GM12872 (cell line): ENCODE results near the gene GIMD1.

ENCODE experiments used
- TF ChIP-seq, protein P1 (sequence below): IDR thresholded peaks from 3 replicates; pipeline ENCODE4 v1.5.1; 2011; ENCODE audit warnings: low read depth, mild to moderate bottlenecking, low read length, moderate library complexity; ENCODE audit not compliant: insufficient read depth

Gene GIMD1

DNA sequence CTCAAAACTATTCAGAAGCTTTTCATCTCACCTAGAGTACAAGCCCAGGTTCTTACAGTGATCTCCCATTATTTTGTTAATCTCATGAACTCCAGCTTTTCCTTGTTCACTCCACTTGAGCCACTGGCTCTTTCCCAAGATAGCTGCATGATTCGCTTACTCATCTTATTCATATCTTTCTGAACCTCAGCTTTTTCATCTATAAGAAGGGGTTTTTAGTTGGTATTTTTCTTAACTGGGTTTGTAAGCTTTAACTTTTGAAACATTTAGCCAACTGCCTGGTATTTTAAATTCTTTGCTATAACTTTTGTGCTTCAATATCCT lies 24.0 kb downstream of the GIMD1 start:
- TF ChIP-seq, protein P1, sequence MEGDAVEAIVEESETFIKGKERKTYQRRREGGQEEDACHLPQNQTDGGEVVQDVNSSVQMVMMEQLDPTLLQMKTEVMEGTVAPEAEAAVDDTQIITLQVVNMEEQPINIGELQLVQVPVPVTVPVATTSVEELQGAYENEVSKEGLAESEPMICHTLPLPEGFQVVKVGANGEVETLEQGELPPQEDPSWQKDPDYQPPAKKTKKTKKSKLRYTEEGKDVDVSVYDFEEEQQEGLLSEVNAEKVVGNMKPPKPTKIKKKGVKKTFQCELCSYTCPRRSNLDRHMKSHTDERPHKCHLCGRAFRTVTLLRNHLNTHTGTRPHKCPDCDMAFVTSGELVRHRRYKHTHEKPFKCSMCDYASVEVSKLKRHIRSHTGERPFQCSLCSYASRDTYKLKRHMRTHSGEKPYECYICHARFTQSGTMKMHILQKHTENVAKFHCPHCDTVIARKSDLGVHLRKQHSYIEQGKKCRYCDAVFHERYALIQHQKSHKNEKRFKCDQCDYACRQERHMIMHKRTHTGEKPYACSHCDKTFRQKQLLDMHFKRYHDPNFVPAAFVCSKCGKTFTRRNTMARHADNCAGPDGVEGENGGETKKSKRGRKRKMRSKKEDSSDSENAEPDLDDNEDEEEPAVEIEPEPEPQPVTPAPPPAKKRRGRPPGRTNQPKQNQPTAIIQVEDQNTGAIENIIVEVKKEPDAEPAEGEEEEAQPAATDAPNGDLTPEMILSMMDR, result no peak

DNA sequence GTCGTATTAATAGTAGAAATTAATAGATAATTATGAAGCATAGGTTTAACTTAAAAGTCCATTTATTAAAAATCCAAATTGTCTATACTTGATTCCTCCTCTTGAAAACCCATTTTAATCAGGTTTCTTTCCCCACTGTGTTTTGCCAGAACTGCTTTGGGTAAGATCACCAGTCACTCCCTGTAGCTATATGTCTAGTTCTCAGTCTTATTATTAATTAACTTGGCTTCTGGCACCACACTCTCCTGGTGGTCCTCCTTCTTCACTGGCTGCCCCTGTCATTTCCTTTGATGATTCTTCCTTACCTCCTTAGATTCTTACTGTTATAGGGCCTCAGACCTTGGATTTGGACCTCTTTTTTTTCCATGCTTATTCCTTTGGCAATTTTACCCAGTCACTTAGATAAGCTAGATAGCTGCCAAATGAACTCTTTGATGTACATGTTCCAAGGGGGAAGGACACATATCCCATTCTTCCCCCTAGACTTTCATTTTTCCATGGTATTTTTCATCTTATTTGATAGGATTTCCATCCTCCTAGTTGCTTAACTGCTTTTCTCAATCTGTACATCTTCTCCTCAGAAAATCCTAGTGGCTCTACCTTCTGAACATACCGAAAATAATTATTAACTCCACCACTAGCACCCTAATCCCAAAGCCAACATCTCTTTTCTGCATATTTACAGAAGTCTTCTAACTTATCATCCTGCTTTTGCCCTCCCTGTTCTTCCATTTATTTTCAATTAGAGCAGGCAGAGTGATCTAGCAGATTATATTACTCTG lies 24.5 kb downstream of the GIMD1 start:
- TF ChIP-seq, protein P1, result no peak

DNA sequence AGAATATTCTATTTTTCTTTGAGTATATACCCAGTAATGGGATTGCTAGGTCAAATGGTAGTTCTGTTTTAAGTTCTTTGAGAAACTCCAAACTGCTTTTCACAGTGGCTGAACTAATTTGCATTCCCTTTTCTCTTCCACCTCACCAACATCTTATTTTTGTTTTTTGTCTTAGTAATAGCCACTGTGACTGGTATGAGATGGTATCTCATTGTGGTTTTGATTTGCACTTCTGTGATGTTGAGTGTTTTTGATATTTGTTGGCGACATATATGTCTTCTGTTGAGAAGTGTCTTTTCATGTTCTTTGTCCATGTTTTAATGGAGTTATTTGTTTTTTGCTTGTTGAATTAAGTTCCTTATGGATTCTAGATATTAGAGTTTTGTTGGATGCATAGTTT lies 27.8 kb downstream of the GIMD1 start:
- TF ChIP-seq, protein P1, result no peak

DNA sequence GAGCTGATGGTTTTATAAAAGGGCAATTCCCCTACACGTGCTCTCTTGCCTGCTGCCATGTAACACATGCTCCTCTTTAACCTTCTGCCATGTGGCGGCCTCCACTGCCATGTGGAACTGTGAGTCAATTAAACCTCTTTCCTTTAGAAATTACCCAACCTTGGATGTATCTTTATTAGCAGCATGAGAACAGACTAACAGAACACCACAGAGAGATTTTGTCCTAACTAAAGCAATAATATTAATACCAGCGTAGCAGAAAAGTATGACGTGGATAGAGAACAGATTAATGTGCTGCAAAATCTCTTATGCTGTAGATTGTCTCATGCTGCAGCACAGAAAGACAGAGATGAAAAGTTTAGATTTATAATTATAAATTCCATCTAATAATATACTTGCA lies 29.1 kb downstream of the GIMD1 start:
- TF ChIP-seq, protein P1, result no peak

DNA sequence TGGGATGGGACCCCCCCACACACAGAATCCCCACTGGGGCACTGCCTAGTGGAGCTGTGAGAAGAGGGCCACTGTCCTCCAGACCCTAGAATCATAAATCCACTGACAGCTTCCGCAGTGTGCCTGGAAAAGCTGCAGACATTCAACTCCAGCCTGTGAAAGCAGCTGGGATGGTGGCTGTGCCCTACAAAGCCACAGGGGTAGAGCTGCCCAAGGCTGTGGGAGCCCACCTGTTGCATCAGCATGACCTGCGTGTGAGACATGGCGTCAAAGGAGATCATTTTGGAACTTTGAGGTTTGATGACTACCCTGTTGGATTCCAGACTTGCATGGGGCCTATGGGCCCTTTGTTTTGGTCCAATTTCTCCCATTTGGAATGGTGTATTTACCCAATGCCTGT lies 29.9 kb downstream of the GIMD1 start:
- TF ChIP-seq, protein P1, result no peak

DNA sequence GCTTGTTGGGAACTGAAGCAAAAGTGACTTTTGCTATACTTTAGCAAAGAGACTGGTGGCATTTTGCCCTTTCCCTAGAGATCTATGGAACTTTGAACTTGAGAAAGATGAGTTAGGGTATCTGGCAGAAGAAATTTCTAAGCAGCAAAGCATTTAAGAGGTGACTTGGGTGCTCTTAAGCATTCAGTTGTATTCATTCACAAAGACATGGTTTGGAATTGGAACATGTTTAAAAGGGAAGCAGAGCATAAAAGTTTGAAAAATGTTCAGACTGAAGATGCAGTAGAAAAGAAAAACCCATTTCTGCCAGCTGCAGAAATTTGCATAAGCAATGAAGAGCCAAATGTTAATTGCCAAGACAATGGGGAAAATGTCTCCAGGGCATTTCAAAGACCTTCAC lies 30.7 kb downstream of the GIMD1 start:
- TF ChIP-seq, protein P1, result no peak

DNA sequence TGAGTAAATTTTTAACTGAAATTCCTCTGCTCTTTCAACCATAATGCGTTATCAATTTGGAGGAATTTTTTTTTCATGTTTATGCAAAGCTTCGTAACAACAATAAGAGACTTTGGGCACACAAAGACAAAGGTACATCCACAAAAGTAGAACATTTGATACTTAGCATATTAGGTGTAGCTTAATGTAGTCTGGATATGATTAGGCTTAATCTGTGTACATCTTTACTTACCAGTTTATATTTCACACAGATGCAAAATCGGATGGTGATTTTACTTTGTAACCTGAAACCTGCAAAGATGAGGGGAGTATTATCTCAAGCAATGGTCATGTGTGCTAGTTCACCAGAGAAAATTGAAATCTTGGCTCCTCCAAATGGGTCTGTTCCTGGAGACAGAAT lies 32.0 kb downstream of the GIMD1 start:
- TF ChIP-seq, protein P1, result no peak
